Thymus (tissue), 11 donors: ENCODE data around the gene ASB13. TPM values are rescaled to one million over a fixed set of nuclear protein-coding genes. Genes with fewer than 3 reads are reported as not detected.

Experiments used
- DNase-seq, 9 donors: peaks; one replicate each; pipeline ENCODE4 v3.0.0-alpha.2; 2013; ENCODE audit warnings: low spot score in 9 of 9, low read depth in 6 of 9, missing footprints in 1 of 9
- H3K27ac ChIP-seq, 2 donors: one replicate each; pipeline ENCODE4 v1.5.1; 2013; ENCODE audit warnings: control low read depth in 1 of 2, low read depth in 1 of 2, low read length in 1 of 2, mild to moderate bottlenecking in 1 of 2, moderate library complexity in 1 of 2
- H3K27me3 ChIP-seq, 2 donors: one replicate each; pipeline ENCODE4 v1.5.1; 2013; ENCODE audit warnings: low read length in 1 of 2; ENCODE audit not compliant: control insufficient read depth in 2 of 2, insufficient read depth in 1 of 2
- H3K36me3 ChIP-seq, 2 donors: one replicate each; pipeline ENCODE4 v1.5.1; 2013; ENCODE audit warnings: low read length in 1 of 2, mild to moderate bottlenecking in 1 of 2, moderate library complexity in 1 of 2; ENCODE audit not compliant: control insufficient read depth in 2 of 2, insufficient read depth in 2 of 2
- H3K4me1 ChIP-seq, 2 donors: one replicate each; pipeline ENCODE4 v1.5.1; 2013; ENCODE audit warnings: low read length in 2 of 2; ENCODE audit not compliant: control insufficient read depth in 2 of 2, insufficient read depth in 2 of 2
- H3K4me3 ChIP-seq, 2 donors: one replicate each; pipeline ENCODE4 v1.5.1; 2013; ENCODE audit warnings: low read length in 2 of 2, control low read depth in 1 of 2, mild to moderate bottlenecking in 1 of 2
- H3K9me3 ChIP-seq, 2 donors: one replicate each; pipeline ENCODE4 v1.5.1; 2013; ENCODE audit warnings: low read length in 1 of 2, mild to moderate bottlenecking in 1 of 2; ENCODE audit not compliant: control insufficient read depth in 2 of 2, insufficient read depth in 1 of 2
- WGBS: extraction: QIAGEN DNeasy Blood & Tissue Kit; methylation state at CpG from one replicate; pipeline ENCODE4 v1.1.7; 2013; 5-methylcytosine and 5-hydroxymethylcytosine counted together
- polyA plus RNA-seq: library from polyadenylated mRNA; stranded (reverse); fragments of 200-250 nt; gene quantifications from one replicate; pipeline ENCODE4 v1.2.3, GENCODE V29; 2013
- total RNA-seq: library from RNA; stranded (reverse); fragments of 120-200 nt; gene quantifications from one replicate; pipeline ENCODE4 v1.2.4, GENCODE V29; 2013
- donor health status: healthy.

ASB13 gene
- total and polyA plus RNA-seq, 2 donors: 3.3 to 13.7 TPM

DNA sequence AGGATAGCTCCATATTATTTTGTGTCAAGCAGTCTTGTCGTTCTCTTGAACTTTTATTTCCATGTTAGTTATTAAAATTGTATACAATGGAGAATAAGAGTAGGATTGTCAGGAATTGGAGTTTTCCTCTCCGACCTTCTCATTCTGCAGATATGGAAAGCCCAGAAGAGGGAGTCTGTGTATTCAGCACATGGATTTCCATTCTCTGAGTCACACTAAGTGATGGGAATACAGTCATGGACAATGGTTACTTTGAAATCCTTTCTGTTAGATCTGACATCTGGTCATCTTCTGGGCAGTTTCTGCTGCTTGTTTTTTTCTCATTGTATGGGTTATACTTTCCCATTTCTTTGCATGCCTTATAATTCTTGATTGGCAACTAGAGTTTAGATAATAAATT, 13.2 kb upstream of the ASB13 start:
- DNase-seq: no peak
- Histone ChIP-seq H3K27me3 (no peaks in the 10 kb centered on the region), H3K36me3 (no peaks in the 10 kb centered on the region), H3K27ac (no peak overlapping the region), H3K4me3 (no peak overlapping the region), H3K4me1 (peaks cover 4 to 16% of the 10 kb centered on the region in 2 donors), H3K9me3 (peaks cover 0 to 3% of the 10 kb centered on the region in 2 donors)
- WGBS: 98% methylated on average over 2 of the region's 2 CpGs

DNA sequence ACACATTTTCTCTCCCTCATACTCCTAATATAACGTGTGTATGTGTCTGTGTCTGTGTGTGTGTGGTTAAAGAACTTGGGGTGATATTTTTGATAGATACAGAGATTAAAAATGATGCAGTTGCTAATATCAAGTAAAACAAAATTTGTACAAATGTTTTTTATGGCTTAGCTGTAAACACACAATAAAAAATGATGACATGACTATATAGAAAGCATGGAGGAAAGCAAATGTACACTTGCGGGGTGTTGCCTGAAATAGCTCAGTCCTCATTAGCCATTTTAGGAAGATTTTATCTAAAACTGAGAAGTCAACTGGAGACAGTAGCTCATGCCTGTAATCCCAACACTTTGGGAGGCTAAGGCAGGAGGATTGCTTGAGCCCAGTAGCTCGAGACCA, 12.6 kb upstream of the ASB13 start:
- DNase-seq: no peak
- Histone ChIP-seq H3K27ac (no peak overlapping the region), H3K27me3 (no peaks in the 10 kb centered on the region), H3K9me3 (peaks cover 0 to 4% of the 10 kb centered on the region in 2 donors), H3K4me1 (peaks cover 1 to 12% of the 10 kb centered on the region in 2 donors), H3K36me3 (no peaks in the 10 kb centered on the region), H3K4me3 (no peak overlapping the region)
- WGBS: 96% methylated on average over 3 of the region's 3 CpGs

GRCh38 chr10:5678397-5679036, 12.1 kb upstream of the ASB13 start:
- H3K27me3 ChIP-seq: no peaks in the 10 kb centered on the region
- WGBS: 90% methylated on average over 9 of the region's 9 CpGs
- no peak overlapping the region for H3K27ac ChIP-seq
- no peak overlapping the region for H3K4me3 ChIP-seq
- peaks cover 0 to 12% of the 10 kb centered on the region in 2 donors for H3K4me1 ChIP-seq
- H3K36me3 ChIP-seq: no peaks in the 10 kb centered on the region
- DNase-seq: no peak
- H3K9me3 ChIP-seq: peaks cover 0 to 6% of the 10 kb centered on the region in 2 donors

DNA sequence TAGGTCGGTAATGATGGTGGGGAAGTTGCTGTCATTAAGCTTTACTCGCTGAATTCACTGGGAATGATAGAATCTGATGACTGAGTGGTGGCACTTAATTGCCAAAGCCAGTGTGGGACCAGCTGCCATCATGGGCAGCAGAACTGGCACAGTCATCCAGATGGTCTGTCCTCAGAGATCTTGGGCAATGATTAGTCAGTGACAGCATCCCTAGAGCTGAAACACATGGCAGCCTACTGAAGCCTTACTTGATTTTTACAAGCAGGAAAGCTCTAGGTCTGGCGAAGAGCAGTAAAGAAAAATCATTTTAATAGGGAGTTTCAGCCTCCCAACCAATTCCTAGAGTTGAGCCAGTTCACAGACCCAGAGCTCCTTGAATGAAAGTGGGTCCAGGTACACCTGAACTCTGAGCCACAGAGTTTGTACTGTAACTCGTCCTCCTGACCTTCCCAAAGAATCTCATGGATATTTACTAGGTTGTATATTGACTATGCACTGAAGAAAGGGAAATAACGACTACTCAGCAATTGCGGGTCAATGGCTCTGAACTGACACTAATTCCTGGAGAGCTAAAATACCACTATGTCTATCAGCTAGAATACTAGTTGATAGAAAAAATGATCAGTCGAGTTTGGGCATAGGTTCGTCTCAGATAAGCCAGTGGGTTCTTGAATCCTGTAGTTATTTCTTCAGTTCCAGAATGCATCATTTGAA, 4.4 kb upstream of the ASB13 start:
- H3K27me3 ChIP-seq: peaks cover 0 to 10% of the 10 kb centered on the region in 2 donors
- WGBS: 97% methylated on average over 8 of the region's 8 CpGs
- H3K4me3 ChIP-seq: no peak overlapping the region
- no peaks in the 10 kb centered on the region for H3K36me3 ChIP-seq
- H3K27ac ChIP-seq: no peak overlapping the region
- peaks cover 4 to 10% of the 10 kb centered on the region in 2 donors for H3K4me1 ChIP-seq
- DNase-seq: no peak
- H3K9me3 ChIP-seq: peaks cover 1 to 6% of the 10 kb centered on the region in 2 donors

- DNase-seq: no peak
- H3K4me1 ChIP-seq: peaks cover 6 to 12% of the 10 kb centered on the region in 2 donors
- 97% methylated on average over 1 of the region's 1 CpG for WGBS
- no peaks in the 10 kb centered on the region for H3K36me3 ChIP-seq
- H3K4me3 ChIP-seq: no peak overlapping the region
- peaks cover 1 to 3% of the 10 kb centered on the region in 2 donors for H3K9me3 ChIP-seq
- H3K27ac ChIP-seq: no peak overlapping the region
- peaks cover 0 to 13% of the 10 kb centered on the region in 2 donors for H3K27me3 ChIP-seq
Observed at GRCh38 chr10:5669604-5670003, 3.2 kb upstream of the ASB13 start.

DNA sequence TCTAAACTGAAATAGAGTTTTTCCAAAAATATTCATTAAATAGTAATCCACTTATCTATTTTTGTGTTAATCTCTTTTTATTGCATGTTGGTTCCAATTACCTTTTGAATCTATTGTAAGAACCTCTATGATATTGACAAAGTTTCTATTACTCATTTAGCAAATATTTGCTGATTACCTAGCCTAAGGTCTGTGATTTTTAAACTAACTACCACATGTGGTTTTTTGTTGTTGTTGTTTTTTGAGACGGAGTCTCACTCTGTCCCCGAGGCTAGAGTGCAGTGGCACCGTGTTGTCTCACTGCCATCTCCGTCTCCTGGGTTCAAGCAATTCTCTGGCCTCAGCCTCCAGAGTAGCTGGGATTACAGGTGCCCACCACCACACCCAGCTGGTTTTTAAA, 2.0 kb upstream of the ASB13 start:
- WGBS: 97% methylated on average over 4 of the region's 4 CpGs

DNA sequence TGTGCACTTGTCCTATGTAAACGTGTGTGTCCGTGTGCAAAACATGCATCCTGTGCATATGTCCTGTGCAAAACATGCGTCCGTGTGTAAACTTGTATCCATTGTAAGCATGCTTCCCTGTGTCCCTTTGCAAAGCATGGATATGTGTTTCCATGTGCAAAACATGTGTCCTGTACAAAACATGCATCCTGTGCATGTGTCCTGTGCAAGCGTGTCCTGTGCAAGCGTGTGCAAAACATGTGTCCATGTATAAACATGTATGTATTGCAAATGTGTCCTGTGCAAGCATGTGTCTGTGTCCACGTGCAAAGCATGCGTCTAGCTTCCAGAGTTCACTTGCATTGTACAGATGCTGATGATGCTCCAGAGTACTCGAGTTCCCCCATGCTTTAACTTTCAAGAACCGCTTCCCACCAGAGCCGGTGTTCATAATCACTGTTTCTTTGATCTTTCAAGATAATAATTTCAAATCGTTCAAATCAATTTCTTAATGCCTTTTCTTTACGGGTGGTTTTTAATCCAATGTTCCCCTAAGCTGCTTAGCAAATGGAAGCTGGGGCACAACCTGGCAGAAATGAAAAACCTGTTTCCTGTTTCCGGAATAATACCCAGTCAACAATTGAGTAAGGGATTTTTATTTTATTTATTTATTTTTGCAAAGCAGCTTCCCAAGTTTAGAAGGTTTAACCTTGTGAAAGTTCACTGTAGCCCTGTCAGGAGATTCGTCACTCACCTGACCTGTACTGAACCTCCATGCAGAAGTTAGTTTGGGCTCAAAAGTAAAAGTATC, 641 bp upstream of the ASB13 start:
- 32% methylated on average over 15 of the region's 15 CpGs for WGBS
- H3K27ac ChIP-seq: no peak overlapping the region
- peak overlapping the region; percentile 46 to 79 for H3K4me3 ChIP-seq
- H3K27me3 ChIP-seq: peaks cover 0 to 13% of the 10 kb centered on the region in 2 donors
- no peak for DNase-seq
- H3K9me3 ChIP-seq: no peaks in the 10 kb centered on the region
- no peaks in the 10 kb centered on the region for H3K36me3 ChIP-seq
- H3K4me1 ChIP-seq: peaks cover 6 to 12% of the 10 kb centered on the region in 2 donors

More for the DNA sequence above, 2.0 kb upstream of the ASB13 start:
- Histone ChIP-seq H3K4me1 (peaks cover 6 to 12% of the 10 kb centered on the region in 2 donors), H3K9me3 (peaks cover 0 to 1% of the 10 kb centered on the region in 2 donors), H3K27me3 (peaks cover 0 to 13% of the 10 kb centered on the region in 2 donors), H3K4me3 (no peak overlapping the region), H3K36me3 (no peaks in the 10 kb centered on the region), H3K27ac (no peak overlapping the region)
- DNase-seq: no peak

DNA sequence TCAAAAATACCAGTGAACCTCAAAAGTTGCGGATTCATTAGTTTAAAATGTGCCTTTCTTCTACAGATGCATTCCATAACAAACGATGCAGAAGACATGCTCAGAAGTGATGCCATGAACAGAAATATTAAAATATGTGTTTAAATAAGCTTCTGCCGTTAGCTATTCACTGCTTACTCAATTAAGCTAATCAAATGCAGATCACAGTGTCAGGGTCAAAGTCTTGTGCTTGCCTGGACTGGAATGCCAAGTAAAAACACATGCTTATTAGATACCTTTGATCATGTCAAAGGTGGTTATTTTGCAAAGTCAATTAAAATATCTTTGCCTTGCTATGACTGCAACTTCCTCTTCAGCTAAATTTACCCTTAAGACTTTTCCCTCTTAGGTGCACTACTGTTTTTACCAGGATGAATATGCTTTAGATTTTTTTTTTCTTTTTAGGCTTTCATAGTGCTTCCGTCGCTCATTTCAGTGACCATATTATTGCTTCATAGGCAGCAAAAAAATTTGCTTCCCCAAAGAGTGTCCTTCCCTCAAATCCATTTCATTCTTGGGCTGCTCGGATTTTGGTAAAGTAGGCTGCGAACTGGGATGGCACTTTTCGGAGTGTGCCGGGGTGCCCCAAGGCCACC, 905 bp downstream of the ASB13 start:
- Histone ChIP-seq H3K27ac (peak overlapping the region in 1 of 2 donors; percentile 60), H3K4me3 (peak overlapping the region; percentile 53 to 79), H3K9me3 (no peaks in the 10 kb centered on the region), H3K36me3 (no peaks in the 10 kb centered on the region), H3K4me1 (peaks cover 8 to 17% of the 10 kb centered on the region in 2 donors), H3K27me3 (peaks cover 0 to 13% of the 10 kb centered on the region in 2 donors)
- DNase-seq: no peak
- WGBS: 29% methylated on average over 9 of the region's 9 CpGs
